SK-N-SH (cell line): ENCODE data around the gene SHF.

Experiments
- FOXM1 ChIP-seq: IDR thresholded peaks from 2 replicates; pipeline ENCODE4 v1.4.0; 2012; ENCODE audit warnings: low read depth, mild to moderate bottlenecking
- GABPA ChIP-seq: IDR thresholded peaks from 2 replicates; pipeline ENCODE4 v1.4.0; 2012; ENCODE audit warnings: low read depth, mild to moderate bottlenecking
- GATA2 ChIP-seq: sonication (generic); formaldehyde crosslinking; IDR thresholded peaks from 2 replicates; pipeline ENCODE4 v1.5.0; 2020; ENCODE audit warnings: mild to moderate bottlenecking, missing genetic modification reagents
- NFIC ChIP-seq: IDR thresholded peaks from 2 replicates; pipeline ENCODE4 v1.4.0; 2012; ENCODE audit warnings: borderline replicate concordance
- RCOR1 ChIP-seq: fragments of 150-350 bp; IDR thresholded peaks from 2 replicates; pipeline ENCODE4 v1.6.1; 2017; ENCODE audit warnings: antibody characterized with exemption, low read length
- RFX5 ChIP-seq: IDR thresholded peaks from 2 replicates; pipeline ENCODE4 v1.6.1; 2012; ENCODE audit warnings: mild to moderate bottlenecking, improper control_type of control experiment, low read length
- TEAD4 ChIP-seq: IDR thresholded peaks from 2 replicates; pipeline ENCODE4 v1.4.0; 2012; ENCODE audit warnings: mild to moderate bottlenecking, borderline replicate concordance; ENCODE audit not compliant: insufficient read depth
- TF ChIP-seq, protein P1 (sequence below): fragments of 200-600 bp; sonication (generic); IDR thresholded peaks from 2 replicates; pipeline ENCODE4 v1.6.1; 2017; ENCODE audit warnings: antibody characterized with exemption, mild to moderate bottlenecking, moderate library complexity
- TF ChIP-seq, protein P2 (sequence below): IDR thresholded peaks from 2 replicates; pipeline ENCODE4 v1.4.0; 2012; ENCODE audit warnings: low read depth, borderline replicate concordance

GRCh38 chr15:45138814-45139765 is 48.7 kb downstream of the SHF start:
- TF ChIP-seq FOXM1 (no peak), RFX5 (no peak), RCOR1 (no peak), GABPA (no peak), NFIC (no peak), TEAD4 (no peak), GATA2 (CRISPR knock-in tag) (no peak)
- TF ChIP-seq, protein P1, sequence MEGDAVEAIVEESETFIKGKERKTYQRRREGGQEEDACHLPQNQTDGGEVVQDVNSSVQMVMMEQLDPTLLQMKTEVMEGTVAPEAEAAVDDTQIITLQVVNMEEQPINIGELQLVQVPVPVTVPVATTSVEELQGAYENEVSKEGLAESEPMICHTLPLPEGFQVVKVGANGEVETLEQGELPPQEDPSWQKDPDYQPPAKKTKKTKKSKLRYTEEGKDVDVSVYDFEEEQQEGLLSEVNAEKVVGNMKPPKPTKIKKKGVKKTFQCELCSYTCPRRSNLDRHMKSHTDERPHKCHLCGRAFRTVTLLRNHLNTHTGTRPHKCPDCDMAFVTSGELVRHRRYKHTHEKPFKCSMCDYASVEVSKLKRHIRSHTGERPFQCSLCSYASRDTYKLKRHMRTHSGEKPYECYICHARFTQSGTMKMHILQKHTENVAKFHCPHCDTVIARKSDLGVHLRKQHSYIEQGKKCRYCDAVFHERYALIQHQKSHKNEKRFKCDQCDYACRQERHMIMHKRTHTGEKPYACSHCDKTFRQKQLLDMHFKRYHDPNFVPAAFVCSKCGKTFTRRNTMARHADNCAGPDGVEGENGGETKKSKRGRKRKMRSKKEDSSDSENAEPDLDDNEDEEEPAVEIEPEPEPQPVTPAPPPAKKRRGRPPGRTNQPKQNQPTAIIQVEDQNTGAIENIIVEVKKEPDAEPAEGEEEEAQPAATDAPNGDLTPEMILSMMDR: no peak
- TF ChIP-seq, protein P2, sequence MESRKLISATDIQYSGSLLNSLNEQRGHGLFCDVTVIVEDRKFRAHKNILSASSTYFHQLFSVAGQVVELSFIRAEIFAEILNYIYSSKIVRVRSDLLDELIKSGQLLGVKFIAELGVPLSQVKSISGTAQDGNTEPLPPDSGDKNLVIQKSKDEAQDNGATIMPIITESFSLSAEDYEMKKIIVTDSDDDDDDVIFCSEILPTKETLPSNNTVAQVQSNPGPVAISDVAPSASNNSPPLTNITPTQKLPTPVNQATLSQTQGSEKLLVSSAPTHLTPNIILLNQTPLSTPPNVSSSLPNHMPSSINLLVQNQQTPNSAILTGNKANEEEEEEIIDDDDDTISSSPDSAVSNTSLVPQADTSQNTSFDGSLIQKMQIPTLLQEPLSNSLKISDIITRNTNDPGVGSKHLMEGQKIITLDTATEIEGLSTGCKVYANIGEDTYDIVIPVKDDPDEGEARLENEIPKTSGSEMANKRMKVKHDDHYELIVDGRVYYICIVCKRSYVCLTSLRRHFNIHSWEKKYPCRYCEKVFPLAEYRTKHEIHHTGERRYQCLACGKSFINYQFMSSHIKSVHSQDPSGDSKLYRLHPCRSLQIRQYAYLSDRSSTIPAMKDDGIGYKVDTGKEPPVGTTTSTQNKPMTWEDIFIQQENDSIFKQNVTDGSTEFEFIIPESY: no peak
